Nucleus accumbens (tissue), 56 donors: Measurements from ENCODE around the gene IDH2.
A peak's percentile ranks its signal among the peaks of the same experiment; 100 is the strongest.

Experiments
- DNase-seq, 56 donors: peaks; one replicate each; lab custom pipeline; 2025; lab: John Stamatoyannopoulos, UW

Gene IDH2

GRCh38 chr15:90049666-90050604 lies 52.3 kb downstream of the IDH2 start:
- peak in 2 of 56 donors; percentile 22 to 26 for DNase-seq

GRCh38 chr15:90049030-90049429 lies 53.2 kb downstream of the IDH2 start:
- no peak for DNase-seq

- DNase-seq: peak in 2 of 56 donors; percentile 24
These were observed 54.2 kb downstream of the IDH2 start for GRCh38 chr15:90047956-90048575.

- no peak for DNase-seq
These were observed 55.3 kb downstream of the IDH2 start for GRCh38 chr15:90046911-90047392.

DNA sequence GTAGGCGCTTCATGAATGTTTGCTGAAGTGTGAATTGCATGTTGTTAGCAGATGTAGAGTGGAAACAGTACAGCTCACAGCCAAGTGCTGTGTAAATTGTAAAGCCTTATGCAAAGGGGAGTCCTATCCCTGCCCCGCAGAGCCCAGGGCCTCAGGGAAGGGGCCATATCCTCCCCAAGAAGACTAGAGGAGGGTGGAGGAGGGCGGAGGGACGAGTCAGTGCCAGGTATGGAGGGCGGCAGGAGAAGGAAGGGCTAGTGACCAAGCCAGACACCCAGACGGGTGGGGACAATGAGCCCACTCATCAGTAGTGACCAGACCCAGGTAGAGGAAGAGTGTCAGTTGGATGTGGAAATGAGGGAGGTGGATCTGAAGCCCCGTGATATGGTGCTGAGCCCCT lies 56.0 kb downstream of the IDH2 start:
- DNase-seq: no peak

DNA sequence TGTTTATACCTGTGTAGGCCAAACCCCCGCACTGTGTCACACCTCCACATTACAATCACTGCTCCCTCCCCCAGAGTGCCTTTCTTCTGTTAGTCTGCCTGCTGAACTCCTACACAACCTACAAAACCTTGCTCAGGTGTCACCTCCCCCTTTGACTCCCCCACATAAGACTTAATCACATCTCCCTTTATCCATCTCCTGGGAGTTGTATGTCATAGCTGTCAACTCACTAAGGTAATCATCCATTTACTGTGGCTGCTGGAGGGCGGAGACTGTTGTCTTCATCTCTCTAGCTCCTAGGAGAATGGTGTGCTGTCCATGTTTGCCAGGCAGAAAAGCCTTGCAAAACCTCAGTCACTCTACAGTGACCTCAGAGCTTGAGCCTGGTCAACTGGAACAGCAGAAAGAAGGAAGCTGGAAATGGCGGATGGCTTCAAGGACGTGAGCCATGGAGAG lies 57.3 kb downstream of the IDH2 start:
- DNase-seq: peak in 12 of 56 donors; percentile 18 to 54 (median 37)

- DNase-seq: peak in 1 of 56 donors; percentile 51
These were observed 58.1 kb downstream of the IDH2 start for GRCh38 chr15:90044191-90044590.

DNA sequence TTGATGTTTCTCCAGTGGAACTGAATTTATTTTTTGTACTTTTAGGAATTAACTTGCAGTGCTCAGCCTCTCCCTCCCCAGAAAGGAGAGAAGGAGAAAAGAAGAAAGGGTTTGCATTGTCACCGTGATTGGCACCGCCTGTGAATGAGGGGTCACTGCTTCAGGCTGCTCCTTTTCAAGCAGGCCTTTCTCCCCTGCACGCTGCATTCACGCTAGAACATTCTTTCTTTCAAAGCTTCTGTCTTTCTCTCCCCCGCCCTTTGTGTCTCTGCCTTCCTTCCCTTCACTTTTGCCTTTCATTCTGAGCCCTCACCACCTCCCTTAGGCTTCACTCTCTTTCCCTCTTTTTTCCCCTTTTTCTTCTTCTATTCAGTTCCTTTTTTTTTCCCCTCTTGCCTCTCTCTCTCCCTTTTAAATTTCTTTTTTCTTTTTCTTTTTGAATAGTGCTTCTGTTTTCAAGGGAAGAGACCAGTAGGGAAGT lies 58.7 kb downstream of the IDH2 start:
- DNase-seq: no peak

GRCh38 chr15:90042766-90043529 lies 59.3 kb downstream of the IDH2 start:
- no peak for DNase-seq

GRCh38 chr15:90042356-90042755 lies 59.9 kb downstream of the IDH2 start:
- no peak for DNase-seq

DNA sequence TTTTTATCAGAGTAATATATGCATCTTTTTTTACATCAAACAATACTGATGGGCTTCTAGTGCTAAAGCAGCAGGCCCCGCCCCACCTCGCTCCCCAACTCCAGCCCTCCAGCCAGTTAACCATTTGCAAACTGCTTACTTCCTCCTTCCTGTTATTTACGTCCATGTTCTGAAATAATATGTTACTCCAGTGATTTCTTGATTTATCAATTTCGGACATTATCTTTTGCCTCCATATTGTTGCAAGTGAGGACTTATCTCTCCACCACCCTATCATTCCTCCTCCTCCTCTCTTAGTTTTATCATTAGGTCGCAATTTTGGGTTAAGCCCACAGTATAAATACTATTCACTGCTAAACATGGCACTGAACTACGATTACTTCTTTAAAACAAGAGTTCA lies 61.6 kb downstream of the IDH2 start:
- no peak for DNase-seq

DNA sequence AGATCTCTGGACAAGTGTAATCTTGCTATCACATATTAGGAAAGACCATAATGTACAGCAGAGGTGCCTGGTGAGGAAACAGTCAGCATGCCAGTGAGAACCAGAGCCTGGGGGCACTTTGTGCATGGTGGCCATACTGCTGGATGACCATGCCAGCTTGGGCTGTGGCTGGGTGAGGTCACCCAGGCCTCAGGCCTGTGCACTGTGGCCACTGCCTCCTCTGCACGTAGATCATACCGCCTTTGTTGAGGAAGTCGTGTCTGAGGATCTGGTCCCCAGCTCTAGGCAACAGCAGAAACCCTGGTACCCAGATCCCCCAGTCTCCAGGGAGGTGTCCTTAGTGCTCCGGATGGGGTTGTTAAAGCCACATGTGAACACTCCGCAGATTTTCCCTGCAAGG lies 62.3 kb downstream of the IDH2 start:
- DNase-seq: no peak

GRCh38 chr15:90038632-90039095 lies 63.6 kb downstream of the IDH2 start:
- no peak for DNase-seq

DNA sequence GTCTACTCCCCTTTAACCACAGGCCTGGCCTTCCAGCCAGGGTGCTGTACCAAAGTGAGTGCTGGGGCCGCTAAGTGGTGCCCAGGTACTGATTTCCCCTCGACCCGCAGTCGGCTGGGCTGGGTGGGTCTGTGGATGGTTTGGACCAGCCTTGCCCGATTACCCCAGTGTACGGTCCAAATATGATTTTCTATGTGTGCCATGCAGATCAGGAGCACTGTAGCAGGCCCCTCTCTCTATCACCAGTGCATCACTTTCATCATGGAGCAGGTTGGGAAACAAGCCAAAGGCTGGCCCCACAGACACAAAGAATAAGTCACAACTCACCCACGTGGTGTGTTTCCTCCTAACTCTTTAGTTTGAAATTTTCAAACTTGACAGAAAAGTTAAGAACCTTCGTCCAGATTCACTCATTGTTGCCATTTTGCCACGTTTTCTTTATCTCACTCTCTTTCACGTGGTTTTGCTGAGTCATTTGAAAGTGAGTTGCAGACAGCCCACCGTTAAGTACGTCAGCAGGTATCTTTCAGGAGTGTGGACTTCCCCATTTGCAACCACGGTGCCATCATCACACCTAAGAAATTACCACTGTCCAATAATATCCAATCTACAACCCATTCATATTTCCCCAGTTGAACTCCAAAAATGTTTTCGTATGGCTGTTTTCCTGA lies 64.2 kb downstream of the IDH2 start:
- DNase-seq: no peak

DNA sequence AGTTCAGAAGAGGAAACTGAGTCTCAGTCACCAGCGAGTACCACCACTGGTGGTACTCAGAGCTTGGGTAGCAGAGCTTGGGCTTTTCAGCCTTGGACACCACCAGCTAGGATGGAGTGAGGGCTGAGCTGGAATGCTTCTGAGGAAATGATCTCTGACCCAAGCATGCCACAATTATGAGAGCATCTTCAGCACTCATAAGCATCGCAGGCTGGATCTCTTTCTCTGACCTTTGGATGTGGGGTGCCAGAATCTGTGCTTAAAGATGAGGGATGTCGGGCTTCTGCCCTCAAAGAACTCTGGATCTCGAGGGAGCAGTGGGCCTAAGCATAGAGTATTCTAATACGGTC lies 64.8 kb downstream of the IDH2 start:
- no peak for DNase-seq

GRCh38 chr15:90036806-90037510 lies 65.3 kb downstream of the IDH2 start:
- DNase-seq: no peak

DNA sequence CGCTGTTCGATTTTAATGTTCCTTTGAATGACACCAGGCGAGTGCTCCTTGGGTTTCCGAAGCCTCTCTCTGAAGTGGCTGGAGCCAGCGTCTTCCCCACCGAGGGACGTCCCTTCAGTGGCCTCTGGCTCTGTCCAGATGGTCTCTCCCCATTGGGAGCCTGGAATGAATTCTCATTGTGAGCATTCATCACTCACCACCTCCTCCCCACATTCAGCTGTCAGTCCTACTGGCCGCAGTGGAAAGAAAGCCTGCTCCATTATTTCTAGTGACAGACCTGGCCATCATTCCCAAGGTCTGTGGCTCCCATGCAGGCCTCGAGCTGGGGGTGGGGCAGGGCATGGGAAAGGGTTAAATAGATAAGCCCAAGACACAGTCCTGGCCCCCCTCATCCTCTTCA lies 65.9 kb downstream of the IDH2 start:
- no peak for DNase-seq

DNA sequence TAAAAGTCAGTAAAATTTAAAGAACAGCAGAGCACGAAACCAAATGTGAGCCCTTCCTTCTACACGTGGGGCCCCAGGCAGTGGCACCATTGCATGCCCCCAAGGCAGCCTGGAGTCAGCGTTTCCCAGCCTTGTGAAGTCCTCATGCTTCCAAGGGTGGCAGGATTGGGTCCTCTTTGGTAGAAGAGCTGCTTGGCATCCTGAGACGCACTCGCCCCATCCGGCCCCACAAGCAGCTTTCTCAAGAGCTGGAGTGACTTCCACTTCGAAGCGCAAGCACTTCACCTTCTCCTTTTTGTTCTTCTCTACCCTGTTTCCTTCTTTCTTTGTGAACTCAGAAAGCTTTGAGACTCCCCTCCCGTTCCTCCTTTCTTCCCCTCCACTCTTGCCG lies 66.4 kb downstream of the IDH2 start:
- DNase-seq: peak in 2 of 56 donors; percentile 38 to 43

DNA sequence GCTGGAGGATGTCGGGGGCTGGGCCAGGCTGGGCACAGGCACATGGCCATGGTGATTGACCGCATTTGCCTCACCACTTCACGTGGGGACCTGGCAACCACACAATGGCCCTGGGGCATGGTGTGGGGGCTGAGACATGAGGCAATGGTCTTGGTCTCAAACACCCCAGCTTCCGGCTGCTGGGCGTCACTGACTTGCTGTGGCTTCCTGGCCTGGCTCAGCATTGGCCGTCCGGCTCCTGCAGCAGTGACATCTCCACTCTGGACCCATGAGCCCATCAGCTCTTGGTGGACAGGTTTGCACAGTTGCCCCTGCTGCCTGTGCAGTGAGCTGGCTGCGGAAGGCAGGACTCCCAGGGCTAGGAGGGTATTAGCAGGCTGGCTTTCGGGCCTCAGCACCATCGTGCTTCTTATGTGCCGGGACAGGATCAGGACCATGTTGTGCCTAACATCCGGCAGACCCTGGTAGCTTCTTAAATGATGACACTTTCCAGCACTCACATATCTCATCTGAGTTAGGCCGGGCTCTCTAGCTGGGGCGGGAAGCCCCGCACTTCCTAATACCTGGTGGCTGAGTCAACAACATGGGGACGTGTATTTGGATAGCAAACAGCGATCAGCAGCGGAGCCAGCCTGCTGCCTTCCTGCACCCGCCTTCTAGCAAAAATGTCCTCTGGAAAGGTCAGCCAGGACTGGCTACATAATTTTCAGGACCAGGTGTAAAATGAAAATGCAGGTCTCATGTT lies 67.0 kb downstream of the IDH2 start:
- peak in 6 of 56 donors; percentile 25 to 51 (median 35) for DNase-seq
